Mesodermal cell (in vitro differentiated cells): ENCODE measurements around the gene FOXP2.
"Not testable (repeated sequence)": the region's sequence is repeated elsewhere in the genome, so short reads cannot be mapped to it uniquely, and the experiment has no call there.

Experiments used
- H3K27ac ChIP-seq: 2 replicates; pipeline ENCODE4 v1.7.0; 2013; ENCODE audit warnings: mild to moderate bottlenecking, low read depth, low read length, moderate library complexity; ENCODE audit not compliant: severe bottlenecking
- H3K36me3 ChIP-seq: 2 replicates; pipeline ENCODE4 v1.7.1; 2013; ENCODE audit warnings: mild to moderate bottlenecking, low read length, moderate library complexity; ENCODE audit not compliant: control insufficient read depth, insufficient read depth
- H3K4me1 ChIP-seq: one replicate; pipeline ENCODE4 v1.7.1; 2013; ENCODE audit warnings: mild to moderate bottlenecking, low read length; ENCODE audit not compliant: insufficient read depth, control insufficient read depth, poor library complexity, severe bottlenecking
- H3K4me3 ChIP-seq: 2 replicates; pipeline ENCODE4 v1.7.0; 2013; ENCODE audit warnings: low read length, control low read depth, mild to moderate bottlenecking; ENCODE audit not compliant: insufficient read depth, poor library complexity, severe bottlenecking; ENCODE audit errors: extremely low read depth
- H3K9me3 ChIP-seq: 2 replicates; pipeline ENCODE4 v1.7.1; 2013; ENCODE audit warnings: mild to moderate bottlenecking, low read length, moderate library complexity; ENCODE audit not compliant: control insufficient read depth
- WGBS, 2 experiments: methylation state at CpG; one replicate each; pipeline ENCODE4 v1.1.5; 2013; ENCODE audit warnings: missing lambda C conversion rate in 2 of 2; ENCODE audit not compliant: insufficient coverage in 2 of 2; 5-methylcytosine and 5-hydroxymethylcytosine counted together

The FOXP2 gene

GRCh38 chr7:114422507-114423501, 8.2 kb downstream of the FOXP2 start:
- no peaks in the 10 kb centered on the region for H3K36me3 ChIP-seq
- H3K4me3 ChIP-seq: no peak overlapping the region
- no peak overlapping the region for H3K27ac ChIP-seq
- WGBS, 2 experiments: 83 to 93% methylated on average over 2 to 3 of the region's 7 CpGs
- no peaks in the 10 kb centered on the region for H3K4me1 ChIP-seq
- H3K9me3 ChIP-seq: no peaks in the 10 kb centered on the region

- Histone ChIP-seq H3K36me3 (no peaks in the 10 kb centered on the region), H3K4me1 (no peaks in the 10 kb centered on the region), H3K27ac (no peak overlapping the region), H3K4me3 (no peak overlapping the region), H3K9me3 (no peaks in the 10 kb centered on the region)
- WGBS, 2 experiments: 93% methylated on average over 1 of the region's 2 CpGs; no CpG with 5 or more reads in 1 of the 2 experiments
Observed at GRCh38 chr7:114426382-114426781, 11.8 kb downstream of the FOXP2 start.

DNA sequence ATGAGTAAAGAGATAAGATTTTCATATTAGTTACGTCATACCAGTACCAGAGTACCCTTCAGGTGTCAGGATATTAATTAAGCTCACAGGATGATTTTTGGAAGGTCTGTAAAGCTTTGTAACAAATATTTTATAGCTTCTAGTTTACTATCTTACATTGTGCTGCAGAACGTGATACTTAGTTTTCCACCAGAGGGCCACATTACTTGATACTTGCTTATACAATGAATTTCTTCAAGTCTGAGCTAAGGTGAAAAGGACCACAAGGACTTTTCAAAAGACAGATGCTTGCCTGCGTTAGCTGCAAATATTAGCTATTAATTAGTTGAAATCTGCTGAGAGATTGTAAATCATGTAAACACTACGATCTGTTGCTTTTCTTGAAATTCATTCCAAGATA, 12.2 kb downstream of the FOXP2 start:
- no peaks in the 10 kb centered on the region for H3K36me3 ChIP-seq
- H3K4me1 ChIP-seq: no peaks in the 10 kb centered on the region
- whole genome bisulfite sequencing, 2 experiments: 54% methylated on average over 2 of the region's 4 CpGs; no CpG with 5 or more reads in 1 of the 2 experiments
- no peak overlapping the region for H3K27ac ChIP-seq
- H3K9me3 ChIP-seq: no peaks in the 10 kb centered on the region
- no peak overlapping the region for H3K4me3 ChIP-seq

GRCh38 chr7:114428211-114428610, 13.6 kb downstream of the FOXP2 start:
- no peaks in the 10 kb centered on the region for H3K36me3 ChIP-seq
- H3K4me1 ChIP-seq: no peaks in the 10 kb centered on the region
- H3K9me3 ChIP-seq: no peaks in the 10 kb centered on the region
- H3K4me3 ChIP-seq: no peak overlapping the region
- WGBS, 2 experiments: no CpG with 5 or more reads among the region's 1 CpG
- no peak overlapping the region for H3K27ac ChIP-seq

DNA sequence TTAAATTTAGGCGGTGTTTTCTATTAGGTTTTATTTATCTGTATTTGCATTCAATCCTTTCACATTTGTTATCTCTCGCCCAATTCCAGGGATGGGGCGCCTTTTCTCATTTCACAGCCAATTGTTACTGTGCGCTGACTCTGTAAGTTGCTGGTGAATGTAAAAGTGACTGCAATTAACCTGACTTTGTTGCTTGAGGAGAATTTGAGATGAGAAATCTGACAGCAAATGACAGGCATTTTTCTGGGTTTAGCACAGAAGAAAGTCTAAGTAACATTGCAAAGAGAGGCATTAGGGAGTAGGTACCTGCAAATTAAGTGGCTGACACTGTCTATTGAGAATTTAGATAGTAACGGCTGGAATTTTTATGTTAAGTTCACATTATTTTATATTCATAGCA, 16.6 kb downstream of the FOXP2 start:
- Histone ChIP-seq H3K9me3 (no peaks in the 10 kb centered on the region), H3K4me3 (no peak overlapping the region), H3K27ac (no peak overlapping the region), H3K4me1 (no peaks in the 10 kb centered on the region), H3K36me3 (no peaks in the 10 kb centered on the region)
- 88% methylated on average over 1 of the region's 5 CpGs; no CpG with 5 or more reads in 1 of the 2 experiments for WGBS, 2 experiments

DNA sequence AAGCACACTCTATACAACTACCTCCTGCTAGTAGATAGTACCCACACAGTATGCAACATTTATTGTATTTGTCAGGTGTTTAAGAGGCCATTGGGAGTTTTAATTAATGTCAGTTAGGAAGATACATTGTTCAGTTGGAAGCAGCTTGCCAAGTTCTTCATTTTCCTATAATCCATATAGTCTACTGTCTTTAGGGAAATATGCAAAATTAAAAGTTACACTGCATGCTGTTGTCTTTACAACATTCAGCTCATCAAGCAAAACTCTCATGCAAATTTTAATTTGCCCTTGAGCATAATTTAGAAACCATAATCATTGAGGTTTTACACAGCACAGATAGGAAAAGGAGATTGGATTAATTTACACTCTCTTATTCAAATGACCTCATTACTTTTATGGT, 17.4 kb downstream of the FOXP2 start:
- Histone ChIP-seq H3K27ac (no peak overlapping the region), H3K4me3 (no peak overlapping the region), H3K4me1 (no peaks in the 10 kb centered on the region), H3K9me3 (no peaks in the 10 kb centered on the region), H3K36me3 (no peaks in the 10 kb centered on the region)

DNA sequence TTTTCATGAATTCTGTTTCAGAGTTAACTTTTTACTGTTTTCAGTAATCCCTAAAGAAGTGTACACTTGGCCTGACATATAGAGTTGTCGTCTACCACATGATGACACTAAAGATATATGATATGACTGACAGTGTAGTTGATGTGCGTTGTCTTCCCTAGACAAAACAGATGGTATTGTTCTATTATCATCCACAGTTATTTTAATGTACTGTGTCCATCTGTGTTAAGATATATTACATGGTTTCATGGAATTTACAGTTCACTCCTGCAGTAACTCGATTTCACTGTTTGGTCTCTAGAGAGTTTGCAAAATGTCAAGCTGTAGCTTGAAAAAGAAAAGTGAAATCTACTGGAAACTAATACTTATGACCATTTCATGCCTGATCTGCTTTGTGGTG, 18.1 kb downstream of the FOXP2 start:
- Histone ChIP-seq H3K4me3 (no peak overlapping the region), H3K36me3 (no peaks in the 10 kb centered on the region), H3K9me3 (no peaks in the 10 kb centered on the region), H3K27ac (no peak overlapping the region), H3K4me1 (no peaks in the 10 kb centered on the region)
- 86% methylated on average over 1 of the region's 3 CpGs; no CpG with 5 or more reads in 1 of the 2 experiments for WGBS, 2 experiments

DNA sequence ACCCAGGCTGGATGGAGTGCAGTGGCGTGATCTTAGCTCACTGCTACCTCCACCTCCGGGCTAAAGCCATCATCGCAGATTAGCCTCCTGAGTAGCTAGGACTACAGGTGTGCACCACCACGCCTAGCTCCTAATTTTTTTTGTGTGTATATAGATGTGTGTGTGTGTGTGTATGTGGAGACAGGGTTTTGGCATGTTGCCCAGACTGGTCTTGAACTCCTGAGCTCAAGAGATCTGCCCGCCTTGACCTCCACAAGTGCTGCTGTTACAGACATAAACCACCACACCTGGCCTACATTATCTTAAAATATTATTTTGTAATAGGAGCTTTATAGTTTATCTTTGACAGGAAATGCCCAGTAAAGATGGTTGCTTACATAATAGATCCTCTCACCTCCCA, 25.0 kb downstream of the FOXP2 start:
- Histone ChIP-seq H3K9me3 (no peaks in the 10 kb centered on the region), H3K4me3 (no peak overlapping the region), H3K36me3 (no peaks in the 10 kb centered on the region), H3K27ac (no peak overlapping the region), H3K4me1 (no peaks in the 10 kb centered on the region)
- 100% methylated on average over 3 of the region's 5 CpGs for WGBS, 2 experiments

- 80 to 91% methylated on average over 1 to 3 of the region's 4 CpGs for WGBS, 2 experiments
- H3K4me3 ChIP-seq, H3K36me3 ChIP-seq, H3K4me1 ChIP-seq, H3K27ac ChIP-seq, H3K9me3 ChIP-seq: not testable (repeated sequence)
Observed at GRCh38 chr7:114440927-114441326, 26.3 kb downstream of the FOXP2 start.

GRCh38 chr7:114444196-114444595, 29.6 kb downstream of the FOXP2 start:
- Histone ChIP-seq H3K4me3 (no peak overlapping the region), H3K9me3 (no peaks in the 10 kb centered on the region), H3K4me1 (no peaks in the 10 kb centered on the region), H3K27ac (no peak overlapping the region), H3K36me3 (no peaks in the 10 kb centered on the region)
- WGBS, 2 experiments: 100% methylated on average over 1 of the region's 2 CpGs; no CpG with 5 or more reads in 1 of the 2 experiments

DNA sequence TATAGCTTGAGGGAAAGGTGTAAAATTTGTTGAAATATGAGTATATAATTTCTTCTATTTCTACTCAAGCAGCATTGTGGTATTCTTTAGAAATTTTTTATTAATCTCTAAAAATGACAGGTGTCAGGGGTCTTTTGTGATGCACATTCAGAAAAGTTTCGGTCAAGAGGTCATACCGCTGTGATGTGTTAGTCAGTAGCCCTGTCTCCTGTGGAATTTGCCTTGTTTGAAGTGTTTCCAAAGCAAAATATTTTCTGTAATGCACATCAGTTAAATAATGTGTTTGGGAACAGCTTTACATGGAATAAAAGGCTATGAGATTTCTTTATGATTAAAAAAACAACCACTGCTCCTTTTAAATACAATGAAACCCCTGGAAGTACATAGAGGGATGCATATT, 35.8 kb downstream of the FOXP2 start:
- Histone ChIP-seq H3K4me3 (no peak overlapping the region), H3K36me3 (no peaks in the 10 kb centered on the region), H3K27ac (no peak overlapping the region), H3K4me1 (no peaks in the 10 kb centered on the region), H3K9me3 (no peaks in the 10 kb centered on the region)
- 80% methylated on average over 1 of the region's 2 CpGs; no CpG with 5 or more reads in 1 of the 2 experiments for WGBS, 2 experiments
